Smooth muscle cell of bladder (primary cell): ENCODE data around the gene CNNM2. TPM values are rescaled to one million over a fixed set of nuclear protein-coding genes. Genes with fewer than 3 reads are reported as not detected.

ENCODE experiments used
- total RNA-seq: library from RNA; depleted of rRNA; stranded (reverse); fragments of >200 nt; gene quantifications from 2 replicates; pipeline ENCODE4 v1.2.3, GENCODE V29; 2014

The CNNM2 gene
- total RNA-seq: 7.4 and 9.9 TPM in 2 replicates

GRCh38 chr10:102917962-102918816 is at the start of gene CNNM2:
Gene CNNM2, plus strand, starts transcription at chr10:102918294. Its CDS starts 187 bp downstream, at chr10:102918481.

GRCh38 chr10:102869258-102870198 is 48.6 kb upstream of the CNNM2 start, which contains the start of gene AS3MT:
Gene AS3MT, plus strand, starts transcription at chr10:102869470. Its CDS starts 123 bp downstream, at chr10:102869593.

Other genes starting within 250 kb of the CNNM2 start
- 8.5 and 8.9 TPM in 2 replicates for gene ARL3, start 203.9 kb upstream of the CNNM2 start, total RNA-seq
- 2.1 and 4.3 TPM in 2 replicates for gene SFXN2, start 203.7 kb upstream of the CNNM2 start, total RNA-seq
- gene WBP1L, start 174.3 kb upstream of the CNNM2 start, total RNA-seq: 35.0 and 65.5 TPM in 2 replicates
- not detected in 2 replicates for gene CYP17A1, start 80.9 kb upstream of the CNNM2 start, total RNA-seq
- gene BORCS7, start 64.0 kb upstream of the CNNM2 start, total RNA-seq: 10.5 and 16.0 TPM in 2 replicates
- 6.1 and 13.0 TPM in 2 replicates for gene AS3MT, start 48.8 kb upstream of the CNNM2 start, total RNA-seq